Measurements from ENCODE around the gene MZB1. TPM values are rescaled to one million over a fixed set of nuclear protein-coding genes. Genes with fewer than 3 reads are reported as not detected.

Gene MZB1
- polyA plus RNA-seq, 2 of the 4 experiments (the other 2 are of a cell fraction): 0.09 TPM; not detected in 1

- TF ChIP-seq, protein P1, sequence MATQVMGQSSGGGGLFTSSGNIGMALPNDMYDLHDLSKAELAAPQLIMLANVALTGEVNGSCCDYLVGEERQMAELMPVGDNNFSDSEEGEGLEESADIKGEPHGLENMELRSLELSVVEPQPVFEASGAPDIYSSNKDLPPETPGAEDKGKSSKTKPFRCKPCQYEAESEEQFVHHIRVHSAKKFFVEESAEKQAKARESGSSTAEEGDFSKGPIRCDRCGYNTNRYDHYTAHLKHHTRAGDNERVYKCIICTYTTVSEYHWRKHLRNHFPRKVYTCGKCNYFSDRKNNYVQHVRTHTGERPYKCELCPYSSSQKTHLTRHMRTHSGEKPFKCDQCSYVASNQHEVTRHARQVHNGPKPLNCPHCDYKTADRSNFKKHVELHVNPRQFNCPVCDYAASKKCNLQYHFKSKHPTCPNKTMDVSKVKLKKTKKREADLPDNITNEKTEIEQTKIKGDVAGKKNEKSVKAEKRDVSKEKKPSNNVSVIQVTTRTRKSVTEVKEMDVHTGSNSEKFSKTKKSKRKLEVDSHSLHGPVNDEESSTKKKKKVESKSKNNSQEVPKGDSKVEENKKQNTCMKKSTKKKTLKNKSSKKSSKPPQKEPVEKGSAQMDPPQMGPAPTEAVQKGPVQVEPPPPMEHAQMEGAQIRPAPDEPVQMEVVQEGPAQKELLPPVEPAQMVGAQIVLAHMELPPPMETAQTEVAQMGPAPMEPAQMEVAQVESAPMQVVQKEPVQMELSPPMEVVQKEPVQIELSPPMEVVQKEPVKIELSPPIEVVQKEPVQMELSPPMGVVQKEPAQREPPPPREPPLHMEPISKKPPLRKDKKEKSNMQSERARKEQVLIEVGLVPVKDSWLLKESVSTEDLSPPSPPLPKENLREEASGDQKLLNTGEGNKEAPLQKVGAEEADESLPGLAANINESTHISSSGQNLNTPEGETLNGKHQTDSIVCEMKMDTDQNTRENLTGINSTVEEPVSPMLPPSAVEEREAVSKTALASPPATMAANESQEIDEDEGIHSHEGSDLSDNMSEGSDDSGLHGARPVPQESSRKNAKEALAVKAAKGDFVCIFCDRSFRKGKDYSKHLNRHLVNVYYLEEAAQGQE (IDR thresholded peaks at IDR 0.05): no peak; the same call in 1 of the 2 replicates
- TF ChIP-seq MAFK (IDR thresholded peaks at IDR 0.05; ENCODE audit: partially characterized antibody): no peak
- TF ChIP-seq PBX3 (IDR thresholded peaks at IDR 0.05): no peak
- no peak for TF ChIP-seq CBX8 (IDR thresholded peaks at IDR 0.05)
- TF ChIP-seq SREBF2 (IDR thresholded peaks at IDR 0.05): no peak
- TF ChIP-seq BCL3 (IDR thresholded peaks at IDR 0.05): peak; percentile 78; the same call in 2 of the 3 replicates
Observed at GRCh38 chr5:139341689-139342422, 47.9 kb downstream of the MZB1 start, which contains the start of gene PAIP2 (continued).

- TF ChIP-seq HOXB5 (CRISPR knock-in tag; IDR thresholded peaks at IDR 0.05) (no peak), HOXA7 (CRISPR knock-in tag; IDR thresholded peaks at IDR 0.05) (no peak), BHLHE40 (IDR thresholded peaks at IDR 0.05; ENCODE audit: low read depth, low read length) (peak; percentile 78; the same call in 1 of the 2 replicates), MAFK (IDR thresholded peaks at IDR 0.05; ENCODE audit: partially characterized antibody) (peak; percentile 3)
- no peak for DNase-seq (ENCODE audit: low read depth in 1 of 2, low spot score in 1 of 2)
- H3K9me3 ChIP-seq: no peaks in the 10 kb centered on the region
- ChIA-PET CTCF (interaction anchor here (0.8 to 2.7 kb wide), 17 partner anchors 9 to 522 kb away, joined by 3 to 17 read pairs (median 5); no protein-coding TSS in a partner anchor), POLR2A (interaction anchor here (1.1 to 2.7 kb wide), 9 partner anchors 9 to 67 kb away, joined by 3 to 38 read pairs (median 8); partner anchors contain the start of gene MATR3)
- H3K4me1 ChIP-seq: peaks cover 19% of the 10 kb centered on the region; the same call in 2 of the 3 replicates
- WGBS (ENCODE audit: missing lambda C conversion rate): 9% methylated on average over 14 of the region's 17 CpGs
- peak overlapping the region; percentile 90 to 91; a peak in 5 of 6 replicates for H3K27ac ChIP-seq
- peak overlapping the region; percentile 81 for H3K4me3 ChIP-seq
- H3K4me2 ChIP-seq: peak overlapping the region; percentile 94
- no peak for FAIRE-seq
- ATAC-seq: peak in 1 of 2 experiments; percentile 92; a peak in 4 of 6 replicates
Observed at GRCh38 chr5:139341187-139341688, 48.5 kb downstream of the MZB1 start.

DNA sequence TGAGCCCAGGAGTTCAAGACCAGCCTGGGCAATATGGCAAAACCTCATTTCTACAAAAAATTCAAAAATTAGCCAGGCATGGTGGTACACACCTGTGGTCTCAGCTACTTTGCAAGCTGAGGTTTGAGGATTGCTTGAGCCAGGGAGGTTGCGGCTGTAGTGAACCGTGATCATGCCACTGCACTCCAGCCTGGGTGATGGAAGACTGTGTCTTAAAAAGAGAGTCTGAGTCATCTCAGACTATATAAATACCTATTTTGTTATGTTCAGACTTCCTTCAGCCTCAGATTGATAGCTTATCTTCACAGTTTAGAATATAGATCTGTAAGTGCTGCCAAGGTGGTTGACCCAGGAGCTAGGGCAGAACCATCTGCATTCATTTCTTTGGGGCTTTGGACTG lies 49.7 kb downstream of the MZB1 start:
- Histone ChIP-seq H3K4me3 (no peak overlapping the region), H3K4me1 (peaks cover 19% of the 10 kb centered on the region; the same call in 2 of the 3 replicates), H3K4me2 (no peak overlapping the region), H3K27ac (no peak overlapping the region), H3K9me3 (no peaks in the 10 kb centered on the region)
- ChIA-PET CTCF (interaction anchor here (2.4 to 2.7 kb wide), 2 partner anchors 35 to 64 kb away, joined by 7 to 17 read pairs; no protein-coding TSS in a partner anchor), POLR2A (interaction anchor here (2.7 kb wide), 1 partner anchor 46 kb away, joined by 38 read pairs; the partner anchor contains the start of gene MATR3)
- ATAC-seq (no peak), FAIRE-seq (no peak), DNase-seq (ENCODE audit: low read depth in 1 of 2, low spot score in 1 of 2) (no peak)
- WGBS (ENCODE audit: missing lambda C conversion rate): 90% methylated on average over 2 of the region's 2 CpGs
- TF ChIP-seq ATOH8 (CRISPR knock-in tag; IDR thresholded peaks at IDR 0.05; ENCODE audit: low read depth) (no peak), HOXA7 (CRISPR knock-in tag; IDR thresholded peaks at IDR 0.05) (no peak), MAX (IDR thresholded peaks at IDR 0.05) (no peak), FOXS1 (CRISPR knock-in tag; IDR thresholded peaks at IDR 0.05) (no peak)
- TF ChIP-seq, protein P2, sequence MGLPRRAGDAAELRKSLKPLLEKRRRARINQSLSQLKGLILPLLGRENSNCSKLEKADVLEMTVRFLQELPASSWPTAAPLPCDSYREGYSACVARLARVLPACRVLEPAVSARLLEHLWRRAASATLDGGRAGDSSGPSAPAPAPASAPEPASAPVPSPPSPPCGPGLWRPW (IDR thresholded peaks at IDR 0.05): no peak

Other genes with a start within 250 kb of the MZB1 start
- 28.5 and 45.5 TPM in 2 replicates for gene SIL1, start 191.5 kb downstream of the MZB1 start, polyA plus RNA-seq (2011; rRNA removed)
- 23.0 to 31.7 TPM (median 27.6 TPM) in 3 replicates for gene SIL1, start 191.5 kb downstream of the MZB1 start, polyA plus RNA-seq (2017; fragmentation: RNase III; extraction: RNeasy Plus Mini Kit Qiagen cat#74134 plus additional on column Dnase treatment)
- gene MATR3, start 96.2 kb downstream of the MZB1 start, polyA plus RNA-seq (2011; rRNA removed): 157 and 178 TPM in 2 replicates
- 181 to 189 TPM (median 187 TPM) in 3 replicates for gene MATR3, start 96.2 kb downstream of the MZB1 start, polyA plus RNA-seq (2017; fragmentation: RNase III; extraction: RNeasy Plus Mini Kit Qiagen cat#74134 plus additional on column Dnase treatment)
- 91.4 and 128 TPM in 2 replicates for gene PAIP2, start 48.1 kb downstream of the MZB1 start, polyA plus RNA-seq (2011; rRNA removed)
- 95.3 to 109 TPM (median 98.2 TPM) in 3 replicates for gene PAIP2, start 48.1 kb downstream of the MZB1 start, polyA plus RNA-seq (2017; fragmentation: RNase III; extraction: RNeasy Plus Mini Kit Qiagen cat#74134 plus additional on column Dnase treatment)
- 7.7 and 9.5 TPM in 2 replicates for gene SLC23A1, start 6.6 kb downstream of the MZB1 start, polyA plus RNA-seq (2011; rRNA removed)
- 4.0 to 5.1 TPM (median 4.3 TPM) in 3 replicates for gene SLC23A1, start 6.6 kb downstream of the MZB1 start, polyA plus RNA-seq (2017; fragmentation: RNase III; extraction: RNeasy Plus Mini Kit Qiagen cat#74134 plus additional on column Dnase treatment)
- 0.23 and 0.33 TPM in 2 replicates for gene PROB1, start 5.2 kb upstream of the MZB1 start, polyA plus RNA-seq (2011; rRNA removed)
- gene PROB1, start 5.2 kb upstream of the MZB1 start, polyA plus RNA-seq (2017; fragmentation: RNase III; extraction: RNeasy Plus Mini Kit Qiagen cat#74134 plus additional on column Dnase treatment): 0.47 to 0.67 TPM (median 0.48 TPM) in 3 replicates
- gene SPATA24, start 14.2 kb upstream of the MZB1 start, polyA plus RNA-seq (2011; rRNA removed): 4.5 and 5.7 TPM in 2 replicates
- 6.9 to 7.5 TPM (median 7.0 TPM) in 3 replicates for gene SPATA24, start 14.2 kb upstream of the MZB1 start, polyA plus RNA-seq (2017; fragmentation: RNase III; extraction: RNeasy Plus Mini Kit Qiagen cat#74134 plus additional on column Dnase treatment)
- 5.3 TPM in 2 replicates for gene DNAJC18, start 49.6 kb upstream of the MZB1 start, polyA plus RNA-seq (2011; rRNA removed)
- 4.2 to 6.1 TPM (median 5.3 TPM) in 3 replicates for gene DNAJC18, start 49.6 kb upstream of the MZB1 start, polyA plus RNA-seq (2017; fragmentation: RNase III; extraction: RNeasy Plus Mini Kit Qiagen cat#74134 plus additional on column Dnase treatment)
- gene ECSCR, start 72.8 kb upstream of the MZB1 start, polyA plus RNA-seq (2011; rRNA removed): not detected in 2 replicates
- not detected in 3 replicates for gene ECSCR, start 72.8 kb upstream of the MZB1 start, polyA plus RNA-seq (2017; fragmentation: RNase III; extraction: RNeasy Plus Mini Kit Qiagen cat#74134 plus additional on column Dnase treatment)
- not detected in 2 replicates for gene SMIM33, start 81.1 kb upstream of the MZB1 start, polyA plus RNA-seq (2011; rRNA removed)
- not detected in 3 replicates for gene SMIM33, start 81.1 kb upstream of the MZB1 start, polyA plus RNA-seq (2017; fragmentation: RNase III; extraction: RNeasy Plus Mini Kit Qiagen cat#74134 plus additional on column Dnase treatment)
- 0.57 and 0.72 TPM in 2 replicates for gene STING1, start 92.8 kb upstream of the MZB1 start, polyA plus RNA-seq (2011; rRNA removed)
- 0.61 to 0.92 TPM (median 0.76 TPM) in 3 replicates for gene STING1, start 92.8 kb upstream of the MZB1 start, polyA plus RNA-seq (2017; fragmentation: RNase III; extraction: RNeasy Plus Mini Kit Qiagen cat#74134 plus additional on column Dnase treatment)
- gene UBE2D2, start 171.4 kb upstream of the MZB1 start, polyA plus RNA-seq (2011; rRNA removed): 74.8 and 92.9 TPM in 2 replicates
- gene UBE2D2, start 171.4 kb upstream of the MZB1 start, polyA plus RNA-seq (2017; fragmentation: RNase III; extraction: RNeasy Plus Mini Kit Qiagen cat#74134 plus additional on column Dnase treatment): 114 to 116 TPM (median 115 TPM) in 3 replicates